HG03108 (cell line): ENCODE data around the gene CFAP97D1.
A peak's percentile ranks its signal among the peaks of the same experiment; 100 is the strongest.

ENCODE experiments used
- ATAC-seq: cut with Tn5 transposase; IDR thresholded peaks from one replicate; pipeline ENCODE4 v1.9.1; 2021; ENCODE audit warnings: moderate library complexity; ENCODE audit not compliant: unreplicated experiment

Gene CFAP97D1

DNA sequence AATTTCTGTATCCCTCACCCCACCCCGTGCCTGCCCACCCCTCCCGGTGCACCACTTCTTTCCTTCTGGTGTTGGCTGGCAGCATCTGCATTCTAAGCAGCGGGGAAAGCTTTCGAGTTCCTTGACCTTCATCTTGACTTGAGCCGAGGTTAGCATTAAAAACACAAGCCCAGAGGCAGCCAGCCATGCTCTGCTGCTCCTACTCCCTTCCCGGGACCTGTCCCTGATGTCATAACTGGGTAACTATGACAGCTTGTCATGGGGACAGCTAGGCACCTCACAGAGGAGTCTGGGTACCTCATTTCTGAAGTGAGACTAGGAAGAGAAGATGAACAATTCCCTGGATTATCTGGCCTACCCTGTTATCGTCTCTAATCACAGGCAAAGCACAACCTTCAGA lies at the start of gene CFAP97D1:
Gene CFAP97D1, plus strand, starts transcription at position 301 of the 400 bp plus-strand sequence. Its CDS starts 28 bp downstream, at position 329.
- ATAC-seq: no peak

DNA sequence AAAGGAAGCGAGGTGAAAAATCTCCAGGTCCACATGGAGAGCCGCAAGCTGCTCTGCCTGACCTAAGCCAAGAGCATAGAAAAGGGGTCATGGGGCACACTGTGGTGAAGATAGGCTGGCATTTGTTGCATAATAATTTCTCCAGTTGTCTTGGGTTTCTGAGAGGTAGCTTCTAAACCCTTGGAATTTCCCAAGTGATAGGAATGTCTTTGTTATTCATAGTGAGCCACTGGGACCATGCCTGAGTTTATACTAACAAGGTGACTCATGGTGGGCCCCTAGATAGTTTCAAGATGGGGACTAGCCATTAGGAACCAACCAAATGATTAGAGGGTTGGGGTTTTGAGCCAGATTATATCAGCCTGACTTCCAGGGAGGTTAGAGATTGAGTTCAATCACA lies 47.3 kb upstream of the CFAP97D1 start:
- no peak for ATAC-seq

DNA sequence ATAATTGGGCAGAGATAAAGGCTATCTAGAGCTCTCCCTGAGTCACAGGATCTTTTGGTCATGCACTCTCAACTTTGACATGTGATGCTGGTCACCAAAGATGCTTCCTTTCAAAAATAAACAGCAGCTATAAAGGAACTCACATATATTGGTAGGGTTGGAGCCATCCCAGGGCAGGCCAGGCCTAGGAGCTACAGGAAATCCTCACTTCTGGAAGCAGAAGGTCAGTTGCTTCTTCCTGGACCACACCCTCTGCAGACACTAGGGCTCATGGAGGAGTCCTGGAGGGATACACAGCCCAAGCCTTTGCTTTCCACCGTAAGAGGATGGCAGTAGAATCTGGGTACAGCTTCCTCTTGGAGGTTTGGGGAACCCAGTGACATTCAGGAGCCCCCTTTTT lies 46.3 kb upstream of the CFAP97D1 start:
- ATAC-seq: no peak

DNA sequence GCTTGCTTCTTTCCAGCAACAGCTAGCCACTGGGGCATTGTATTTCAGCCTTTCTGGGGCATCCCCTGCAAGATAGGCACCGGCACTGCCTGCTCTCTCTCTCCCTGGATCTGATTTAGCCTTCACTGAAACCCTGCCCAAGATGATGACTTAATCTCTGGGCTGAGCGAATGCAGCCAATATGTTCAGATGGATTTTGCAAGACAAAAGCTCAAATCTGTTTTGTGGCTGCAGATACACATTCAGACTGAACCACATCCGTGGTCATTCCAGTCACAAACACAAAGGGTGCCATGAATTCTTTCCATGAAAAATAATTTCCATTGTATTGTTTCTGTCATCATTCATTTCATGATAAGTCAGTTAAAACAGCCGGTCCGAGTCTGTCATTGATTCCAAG lies 45.9 kb upstream of the CFAP97D1 start:
- ATAC-seq: no peak

DNA sequence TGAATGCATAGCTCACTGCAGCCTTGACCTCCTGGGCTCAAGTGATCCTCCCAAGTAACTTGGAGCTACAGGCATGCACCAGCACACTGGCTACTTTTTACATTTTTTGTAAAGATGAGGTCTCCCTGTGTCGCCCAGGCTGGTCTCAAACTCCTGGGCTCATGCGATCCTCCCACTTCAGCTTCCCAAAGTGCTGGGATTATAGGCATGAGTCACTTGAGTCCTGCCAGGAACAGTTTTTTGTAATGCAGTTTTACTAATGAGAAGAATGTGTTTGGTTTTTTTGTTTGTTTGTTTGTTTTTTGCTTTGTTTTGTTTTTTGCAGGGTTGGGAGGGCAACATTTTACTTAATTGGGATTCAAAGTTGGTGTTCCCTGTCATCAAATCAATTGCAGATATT lies 43.8 kb upstream of the CFAP97D1 start:
- no peak for ATAC-seq

DNA sequence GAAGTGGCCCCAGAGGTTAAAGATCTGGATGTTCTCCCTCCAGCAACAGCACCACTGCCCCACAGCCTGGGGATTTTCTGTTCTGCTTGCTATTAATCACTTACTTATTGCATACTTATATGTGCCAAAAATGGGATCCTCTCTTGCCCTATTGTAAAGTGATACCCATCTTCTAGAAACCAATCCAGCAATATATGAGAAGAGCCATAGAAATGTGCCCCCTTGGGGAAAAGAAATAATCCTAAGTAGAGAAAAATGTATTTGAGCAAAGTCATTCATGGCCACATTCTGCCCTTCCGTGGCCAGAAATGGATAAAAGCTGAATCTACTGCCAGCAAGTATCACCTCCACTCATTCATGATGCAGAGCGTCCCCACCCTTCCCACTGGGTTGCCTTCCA lies 42.5 kb upstream of the CFAP97D1 start:
- no peak for ATAC-seq

DNA sequence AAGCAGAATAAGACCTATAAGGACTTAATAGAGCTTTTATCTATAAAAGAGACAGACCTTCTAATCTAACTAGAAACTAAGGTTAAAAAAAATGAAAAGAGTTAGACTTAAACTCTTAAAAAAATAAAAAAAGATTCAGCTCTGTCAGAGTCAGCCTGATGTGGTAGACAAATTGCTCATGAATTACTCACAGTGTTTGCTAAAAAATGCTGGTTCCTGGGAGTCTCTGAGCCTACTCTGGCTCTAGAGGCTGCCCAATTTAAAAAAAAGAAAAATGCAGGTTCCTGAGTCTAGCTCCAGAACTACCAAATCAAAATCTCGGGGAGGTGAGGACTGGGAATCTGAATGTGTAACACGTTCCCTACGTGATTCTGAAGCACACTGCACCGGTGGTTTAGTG lies 39.7 kb upstream of the CFAP97D1 start:
- no peak for ATAC-seq

DNA sequence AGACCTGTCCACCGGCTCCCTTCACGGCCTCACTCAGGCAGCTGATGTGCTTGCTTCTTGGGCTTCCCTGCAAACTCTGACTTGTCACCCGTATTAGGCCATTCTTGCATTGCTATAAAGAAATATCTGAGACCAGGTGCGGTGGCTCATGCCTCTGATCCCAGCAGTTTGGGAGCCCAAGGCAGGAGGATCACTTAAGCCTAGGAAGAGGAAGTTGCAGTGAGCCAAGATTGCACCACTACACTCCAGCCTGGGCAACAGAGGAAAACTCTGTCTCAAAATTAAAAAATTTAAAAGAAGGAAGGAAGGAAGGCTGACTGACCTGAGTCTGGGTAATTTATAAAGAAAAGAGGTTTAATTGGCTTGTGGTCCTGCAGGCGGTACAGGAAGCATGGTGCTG lies 38.6 kb upstream of the CFAP97D1 start:
- no peak for ATAC-seq

DNA sequence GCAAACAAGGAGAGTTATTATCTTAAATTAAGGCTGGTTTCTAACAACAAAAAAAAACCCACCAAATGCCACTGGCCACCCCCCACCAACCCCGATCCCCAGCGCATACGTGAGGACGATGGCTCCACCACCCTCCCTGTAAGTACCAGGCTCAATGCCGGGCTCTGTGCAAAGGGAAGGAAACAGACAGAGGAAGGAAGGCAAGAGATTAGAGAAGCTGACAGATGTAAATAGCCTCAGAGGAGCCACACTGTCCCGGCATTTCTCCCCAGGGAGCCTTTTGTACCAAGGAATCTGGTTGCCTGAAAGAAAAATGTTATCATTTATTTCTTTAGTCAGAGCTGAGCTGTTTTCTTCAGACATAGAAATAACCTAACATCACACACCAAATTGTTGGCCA lies 34.7 kb upstream of the CFAP97D1 start:
- no peak for ATAC-seq

DNA sequence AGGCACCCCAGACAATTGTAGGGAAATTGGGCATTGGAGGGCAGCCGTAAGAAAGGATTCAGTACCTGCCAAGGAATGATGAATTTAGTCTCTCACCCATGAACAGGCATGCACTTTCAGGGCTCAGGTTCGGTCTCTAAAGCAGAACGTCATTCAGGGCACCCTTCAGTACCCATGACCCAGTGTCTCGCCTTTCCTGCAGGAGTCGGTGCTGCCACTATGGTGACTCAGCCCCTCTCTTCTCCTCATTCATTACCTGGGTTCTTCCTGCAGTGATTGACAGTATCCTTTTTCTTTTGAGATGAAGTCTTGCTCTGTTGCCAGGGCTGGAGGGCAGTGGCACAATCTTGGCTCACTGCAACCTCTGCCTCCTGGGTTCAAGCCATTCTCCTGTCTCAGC lies 30.1 kb upstream of the CFAP97D1 start:
- no peak for ATAC-seq

DNA sequence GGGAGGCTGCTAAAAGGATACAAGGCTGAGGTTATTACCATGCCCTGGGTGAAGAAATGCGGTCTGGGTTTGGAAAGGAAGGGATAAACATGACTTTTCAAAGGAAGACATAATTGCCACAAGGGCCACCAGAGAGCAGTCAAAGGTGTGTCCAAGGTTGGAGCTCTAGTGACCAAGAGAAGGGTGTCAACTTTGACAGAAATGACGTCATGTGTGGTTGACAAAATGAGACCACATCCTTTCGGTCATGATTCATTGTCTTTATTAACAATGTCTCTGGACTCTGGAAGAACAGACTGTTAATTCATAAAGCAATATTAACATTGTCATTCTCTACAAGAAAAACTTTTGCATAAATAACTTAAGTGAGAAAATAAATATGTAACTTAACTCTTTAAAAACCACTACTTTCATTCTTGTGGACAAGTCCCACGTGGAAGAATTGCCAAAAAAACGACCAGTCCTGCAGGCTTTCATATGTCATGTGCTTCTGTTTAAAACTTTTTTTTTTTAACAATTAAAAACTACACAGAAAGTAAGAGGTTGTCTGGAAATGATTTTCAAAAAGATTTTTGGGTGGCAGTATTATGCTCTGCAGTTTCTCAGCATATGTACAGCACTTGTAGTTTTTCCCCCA lies 26.6 kb upstream of the CFAP97D1 start:
- no peak for ATAC-seq

DNA sequence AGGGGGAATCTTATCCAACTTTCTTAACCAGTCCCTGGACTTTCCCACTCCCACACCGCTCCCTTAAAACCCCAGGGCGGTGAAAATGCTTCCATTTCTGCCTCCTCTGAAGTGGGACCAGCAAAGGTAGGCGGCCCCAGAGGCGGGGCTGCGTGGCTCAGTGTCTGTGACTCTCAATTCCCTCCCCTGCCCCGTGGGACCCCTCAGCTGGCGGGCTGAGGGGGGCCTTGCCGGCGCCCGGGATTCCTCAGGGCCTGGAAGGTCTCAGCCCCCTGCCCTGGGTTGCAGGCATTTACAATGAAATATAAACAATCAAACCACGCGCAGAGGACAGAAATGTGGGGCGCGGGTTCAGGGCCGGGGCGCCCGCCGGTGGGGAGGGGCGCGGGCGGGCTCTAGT lies 25.3 kb upstream of the CFAP97D1 start:
- no peak for ATAC-seq

DNA sequence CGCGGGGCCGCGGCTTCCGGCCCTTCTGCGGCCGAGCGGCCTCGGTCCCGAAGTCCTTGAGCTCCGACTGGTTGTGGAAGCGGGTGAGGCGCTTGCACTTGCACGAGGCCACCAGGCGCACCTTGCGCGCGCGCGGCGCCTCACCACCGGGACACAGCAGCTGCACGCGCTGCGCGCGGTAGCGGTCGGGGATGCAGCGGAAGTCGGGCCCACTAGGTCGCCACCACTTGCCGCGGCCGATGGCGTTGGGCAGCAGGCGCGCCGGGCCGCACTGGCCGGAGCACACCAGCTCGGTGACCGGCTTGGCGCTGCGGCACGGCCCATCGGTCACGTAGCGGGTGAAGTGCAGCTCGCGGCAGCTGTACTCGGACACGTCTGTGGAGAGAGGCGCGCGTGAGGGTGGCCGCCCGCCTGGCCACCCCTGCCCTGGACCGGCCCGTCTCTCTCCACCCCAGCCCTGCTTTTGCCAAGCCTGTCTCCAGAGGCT lies 24.8 kb upstream of the CFAP97D1 start:
- no peak for ATAC-seq

DNA sequence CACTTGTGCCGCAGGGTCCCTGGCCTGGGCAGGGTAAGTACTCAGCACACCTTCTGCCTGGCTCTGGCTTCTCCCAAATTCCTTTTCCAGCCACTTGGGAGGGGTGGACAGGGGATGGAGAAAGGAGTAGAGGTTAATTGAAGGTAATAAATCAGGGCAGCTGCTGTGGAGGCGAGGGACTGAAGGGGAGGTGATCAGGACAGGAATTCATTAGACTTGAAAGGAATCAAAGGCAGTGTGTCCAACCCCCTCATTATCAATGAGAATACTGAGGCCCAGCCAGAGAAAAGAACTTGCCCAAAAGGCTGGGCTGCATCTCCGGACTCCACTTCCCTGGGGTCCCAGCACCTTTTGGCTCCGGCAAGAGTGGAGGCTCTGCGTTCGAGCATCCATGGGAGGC lies 24.0 kb upstream of the CFAP97D1 start:
- no peak for ATAC-seq

DNA sequence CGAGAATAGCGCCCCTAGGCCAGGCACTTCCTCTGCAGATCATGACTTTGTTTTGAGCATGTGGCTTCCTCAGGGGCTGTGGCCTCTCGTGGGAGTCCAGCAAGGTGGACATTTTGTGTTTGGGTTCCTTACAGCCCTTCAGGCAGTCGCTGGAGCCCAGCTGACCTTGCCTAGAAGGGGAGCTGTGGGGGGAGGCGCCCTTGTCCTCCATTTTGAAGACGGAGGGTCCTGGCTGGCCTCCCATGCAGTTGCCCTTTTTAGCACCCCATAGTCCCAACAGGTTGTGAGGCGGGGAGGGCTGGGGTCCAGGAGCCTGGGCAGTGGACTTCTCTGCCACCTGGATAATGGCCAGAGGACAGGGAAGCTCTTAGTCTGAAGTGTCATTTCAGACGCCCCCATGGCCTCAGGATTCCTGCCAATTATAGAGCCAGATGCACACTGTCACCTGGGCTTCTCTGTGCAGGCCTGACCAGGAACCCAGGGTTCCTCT lies 23.0 kb upstream of the CFAP97D1 start:
- ATAC-seq: no peak

DNA sequence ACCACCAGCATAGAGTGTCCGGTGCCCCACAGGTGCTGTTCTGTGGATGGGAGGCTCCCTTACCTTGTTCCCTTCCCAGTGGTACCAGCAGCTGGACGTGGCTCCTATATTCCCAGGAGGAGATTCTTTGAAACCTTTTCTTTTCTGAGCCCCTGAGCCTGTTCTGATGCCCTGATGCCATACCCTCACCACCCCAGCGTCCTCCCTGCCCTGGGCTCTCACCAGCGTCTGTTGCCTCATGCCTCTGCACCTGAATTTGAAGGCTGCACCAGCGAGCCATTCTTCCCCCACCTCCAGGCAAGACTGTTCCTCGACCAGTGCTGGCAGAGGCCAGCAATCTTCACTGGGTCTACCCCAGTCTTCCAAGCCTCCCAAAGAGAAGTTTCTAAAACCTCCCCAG lies 22.1 kb upstream of the CFAP97D1 start:
- no peak for ATAC-seq

DNA sequence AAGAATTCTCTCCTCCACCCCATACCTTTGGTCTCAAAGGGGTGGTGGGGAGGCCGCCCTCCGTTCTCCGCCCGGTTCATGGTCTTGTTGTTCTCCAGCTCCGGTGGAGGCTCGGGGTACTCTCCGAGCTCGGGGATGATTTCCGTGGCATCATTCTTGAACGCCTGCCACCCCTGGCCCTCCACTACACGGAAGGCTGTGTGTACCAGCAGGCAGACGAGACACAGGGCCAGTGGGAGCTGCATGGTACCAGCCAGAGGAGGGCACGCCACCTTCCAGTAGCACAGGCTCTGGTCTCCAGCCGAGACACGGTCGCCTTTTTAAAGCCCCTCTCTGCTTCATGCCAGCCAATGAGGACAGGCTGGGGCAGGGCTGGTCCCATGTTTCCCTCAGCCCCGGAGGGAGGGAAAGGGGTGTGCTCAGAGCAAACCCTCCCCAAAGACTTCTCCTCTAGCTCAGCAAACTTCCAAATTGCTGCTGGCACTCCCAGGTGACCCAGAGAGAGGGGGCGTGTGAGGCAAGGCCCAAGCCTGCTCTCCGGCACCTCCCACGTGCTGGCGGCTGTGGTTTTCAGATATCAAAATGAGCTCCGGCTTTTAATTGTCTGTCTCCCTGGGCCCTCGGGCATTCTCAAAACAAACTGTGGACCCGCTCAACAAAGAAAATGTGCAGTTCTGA lies 21.6 kb upstream of the CFAP97D1 start, which contains the start of gene SOST:
Gene SOST, minus strand, starts transcription at position 295 of the 678 bp plus-strand sequence. Its CDS starts 50 bp downstream, at position 245.
- ATAC-seq: no peak

DNA sequence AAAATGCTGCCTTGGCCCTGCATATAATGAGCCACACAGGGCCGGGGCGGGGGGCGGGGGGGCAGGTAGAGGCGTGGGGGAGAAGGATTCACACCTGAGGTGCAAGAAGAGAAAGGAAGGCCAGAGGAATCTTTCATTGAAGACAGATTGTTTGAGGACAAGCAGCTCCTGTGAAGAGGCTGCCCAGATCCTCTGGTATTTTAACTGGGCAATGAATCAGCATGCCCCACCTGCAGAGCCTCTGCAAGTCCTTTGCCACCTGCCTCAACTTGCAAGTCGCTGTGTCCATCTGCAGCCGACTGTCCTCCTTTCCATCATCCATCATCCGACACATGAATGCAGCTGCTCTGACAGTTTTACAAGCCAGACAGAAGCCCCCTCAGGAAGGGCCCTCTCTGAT lies 20.4 kb upstream of the CFAP97D1 start:
- ATAC-seq: no peak

DNA sequence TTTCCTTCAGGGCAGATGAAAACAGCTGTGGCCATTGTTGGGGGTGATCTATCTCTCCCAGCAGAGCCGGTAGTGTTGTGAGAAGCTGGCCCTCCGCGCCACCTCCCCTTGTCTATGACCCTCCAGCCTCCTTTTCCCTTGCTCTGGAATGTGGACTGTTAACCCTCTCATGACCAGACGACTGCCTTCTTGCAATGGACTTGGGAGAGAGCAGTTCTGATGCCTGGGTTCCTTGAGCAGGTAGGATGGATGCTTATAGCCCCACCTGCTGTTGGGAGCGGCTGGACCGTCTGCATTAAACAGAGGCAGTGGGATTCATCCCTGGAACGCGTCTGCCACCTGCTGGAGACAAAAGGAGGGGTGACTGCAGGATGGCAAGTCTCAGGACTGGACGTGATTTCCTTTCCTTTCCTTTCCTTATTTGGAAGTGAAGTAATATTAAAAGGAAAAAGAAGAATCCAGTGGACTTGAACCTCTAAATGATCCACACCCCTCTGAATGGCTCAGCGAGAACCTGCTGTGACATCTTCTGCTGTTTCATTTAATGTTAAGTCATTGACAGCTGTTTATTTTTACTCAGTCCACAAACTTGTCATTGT lies 19.9 kb upstream of the CFAP97D1 start:
- peak; percentile 62 for ATAC-seq

DNA sequence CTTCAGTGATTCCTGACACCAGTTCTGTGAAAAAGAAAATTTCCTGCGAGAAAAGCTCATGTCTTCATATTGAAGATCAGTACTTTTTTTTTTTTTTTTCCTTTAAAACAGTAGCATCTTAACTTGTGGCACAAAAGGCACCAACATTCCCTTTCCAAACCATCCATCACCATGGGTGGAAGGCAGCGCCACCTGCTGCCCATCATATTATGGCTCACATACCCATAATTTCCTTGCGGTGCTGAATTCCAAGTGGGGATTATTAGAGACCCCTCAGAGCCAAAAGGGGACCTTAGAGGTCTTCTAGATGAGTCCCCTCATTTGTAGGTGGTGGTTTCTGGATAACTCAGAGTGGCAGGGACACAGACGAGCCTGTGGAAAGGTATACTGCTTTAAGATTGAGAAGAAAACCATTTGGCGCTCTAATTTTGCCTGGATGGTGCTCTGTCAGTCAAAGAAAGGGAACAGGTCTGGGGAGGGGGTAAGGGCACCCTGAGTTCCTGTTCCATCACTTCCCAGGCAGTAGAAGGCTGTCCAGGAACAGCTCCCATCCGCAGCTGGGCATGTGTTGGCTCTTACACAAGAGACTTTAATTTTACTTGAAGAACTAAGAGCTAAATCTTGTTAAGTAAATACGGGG lies 13.7 kb upstream of the CFAP97D1 start:
- ATAC-seq: no peak

DNA sequence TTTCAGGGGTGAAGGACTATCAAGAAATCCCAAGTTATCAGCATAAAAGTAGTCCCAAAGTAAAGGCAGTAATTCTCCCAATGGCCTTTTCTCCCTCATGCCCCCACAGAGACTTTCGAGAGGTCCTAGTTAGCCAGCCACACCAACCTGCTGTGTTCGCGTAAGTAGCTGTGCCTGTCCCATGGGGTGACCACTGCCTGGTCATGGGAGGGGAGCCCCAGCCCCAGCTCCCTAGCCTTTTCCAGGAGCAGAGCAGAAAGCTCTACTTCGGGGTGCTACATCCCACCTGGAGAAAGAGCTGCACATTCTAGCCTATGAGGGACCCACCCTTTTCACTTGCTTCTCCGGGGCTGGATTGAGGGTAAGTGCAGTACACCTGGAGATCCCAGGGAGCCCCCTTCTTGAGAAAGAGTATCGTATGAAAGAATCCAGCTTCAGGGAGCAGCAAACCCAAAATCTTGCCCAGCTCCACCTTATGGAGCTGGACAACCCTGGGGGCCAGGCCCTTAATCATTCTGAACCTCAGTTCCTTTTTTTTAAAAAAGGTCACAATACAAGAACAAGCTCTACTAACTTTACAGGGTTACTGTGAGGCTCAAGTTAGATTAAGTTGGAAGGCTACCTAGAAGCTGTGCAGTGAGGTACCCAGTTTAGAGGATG lies 13.1 kb upstream of the CFAP97D1 start:
- no peak for ATAC-seq
